Measurements from ENCODE around the gene AWAT2.

DNA sequence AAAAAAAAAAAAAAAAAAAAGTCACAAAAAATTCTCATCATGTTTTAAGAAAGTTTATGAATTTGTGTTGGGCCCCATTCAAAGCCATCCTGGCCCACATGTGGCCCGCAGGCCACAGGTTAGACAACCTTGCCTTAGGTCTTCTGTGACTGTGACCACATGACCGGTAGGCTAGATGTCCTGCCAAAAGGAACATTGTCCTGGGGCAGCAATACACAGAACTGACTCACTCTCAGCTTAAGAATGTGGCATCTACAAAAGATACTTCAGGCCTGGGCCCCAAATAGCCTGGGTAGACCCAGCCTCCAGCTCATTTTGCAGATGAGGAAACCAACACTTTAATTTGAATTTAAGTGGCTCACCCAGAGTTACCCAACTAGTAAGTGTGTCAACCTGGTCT lies 10.0 kb downstream of the AWAT2 start:
- TF ChIP-seq, protein P1, sequence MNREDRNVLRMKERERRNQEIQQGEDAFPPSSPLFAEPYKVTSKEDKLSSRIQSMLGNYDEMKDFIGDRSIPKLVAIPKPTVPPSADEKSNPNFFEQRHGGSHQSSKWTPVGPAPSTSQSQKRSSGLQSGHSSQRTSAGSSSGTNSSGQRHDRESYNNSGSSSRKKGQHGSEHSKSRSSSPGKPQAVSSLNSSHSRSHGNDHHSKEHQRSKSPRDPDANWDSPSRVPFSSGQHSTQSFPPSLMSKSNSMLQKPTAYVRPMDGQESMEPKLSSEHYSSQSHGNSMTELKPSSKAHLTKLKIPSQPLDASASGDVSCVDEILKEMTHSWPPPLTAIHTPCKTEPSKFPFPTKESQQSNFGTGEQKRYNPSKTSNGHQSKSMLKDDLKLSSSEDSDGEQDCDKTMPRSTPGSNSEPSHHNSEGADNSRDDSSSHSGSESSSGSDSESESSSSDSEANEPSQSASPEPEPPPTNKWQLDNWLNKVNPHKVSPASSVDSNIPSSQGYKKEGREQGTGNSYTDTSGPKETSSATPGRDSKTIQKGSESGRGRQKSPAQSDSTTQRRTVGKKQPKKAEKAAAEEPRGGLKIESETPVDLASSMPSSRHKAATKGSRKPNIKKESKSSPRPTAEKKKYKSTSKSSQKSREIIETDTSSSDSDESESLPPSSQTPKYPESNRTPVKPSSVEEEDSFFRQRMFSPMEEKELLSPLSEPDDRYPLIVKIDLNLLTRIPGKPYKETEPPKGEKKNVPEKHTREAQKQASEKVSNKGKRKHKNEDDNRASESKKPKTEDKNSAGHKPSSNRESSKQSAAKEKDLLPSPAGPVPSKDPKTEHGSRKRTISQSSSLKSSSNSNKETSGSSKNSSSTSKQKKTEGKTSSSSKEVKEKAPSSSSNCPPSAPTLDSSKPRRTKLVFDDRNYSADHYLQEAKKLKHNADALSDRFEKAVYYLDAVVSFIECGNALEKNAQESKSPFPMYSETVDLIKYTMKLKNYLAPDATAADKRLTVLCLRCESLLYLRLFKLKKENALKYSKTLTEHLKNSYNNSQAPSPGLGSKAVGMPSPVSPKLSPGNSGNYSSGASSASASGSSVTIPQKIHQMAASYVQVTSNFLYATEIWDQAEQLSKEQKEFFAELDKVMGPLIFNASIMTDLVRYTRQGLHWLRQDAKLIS (CRISPR knock-in tag; IDR thresholded peaks at IDR 0.05; ENCODE audit: borderline replicate concordance): no peak
- TF ChIP-seq, protein P2, sequence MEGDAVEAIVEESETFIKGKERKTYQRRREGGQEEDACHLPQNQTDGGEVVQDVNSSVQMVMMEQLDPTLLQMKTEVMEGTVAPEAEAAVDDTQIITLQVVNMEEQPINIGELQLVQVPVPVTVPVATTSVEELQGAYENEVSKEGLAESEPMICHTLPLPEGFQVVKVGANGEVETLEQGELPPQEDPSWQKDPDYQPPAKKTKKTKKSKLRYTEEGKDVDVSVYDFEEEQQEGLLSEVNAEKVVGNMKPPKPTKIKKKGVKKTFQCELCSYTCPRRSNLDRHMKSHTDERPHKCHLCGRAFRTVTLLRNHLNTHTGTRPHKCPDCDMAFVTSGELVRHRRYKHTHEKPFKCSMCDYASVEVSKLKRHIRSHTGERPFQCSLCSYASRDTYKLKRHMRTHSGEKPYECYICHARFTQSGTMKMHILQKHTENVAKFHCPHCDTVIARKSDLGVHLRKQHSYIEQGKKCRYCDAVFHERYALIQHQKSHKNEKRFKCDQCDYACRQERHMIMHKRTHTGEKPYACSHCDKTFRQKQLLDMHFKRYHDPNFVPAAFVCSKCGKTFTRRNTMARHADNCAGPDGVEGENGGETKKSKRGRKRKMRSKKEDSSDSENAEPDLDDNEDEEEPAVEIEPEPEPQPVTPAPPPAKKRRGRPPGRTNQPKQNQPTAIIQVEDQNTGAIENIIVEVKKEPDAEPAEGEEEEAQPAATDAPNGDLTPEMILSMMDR (IDR thresholded peaks at IDR 0.05): no peak
- TF ChIP-seq CBFB (CRISPR knock-in tag; IDR thresholded peaks at IDR 0.05; ENCODE audit: low read depth) (no peak), SOX15 (CRISPR knock-in tag; IDR thresholded peaks at IDR 0.05) (no peak), TCF7 (CRISPR knock-in tag; IDR thresholded peaks at IDR 0.05; ENCODE audit: low read depth) (no peak), JUN (CRISPR knock-in tag; IDR thresholded peaks at IDR 0.05) (no peak), FOXK1 (CRISPR knock-in tag; IDR thresholded peaks at IDR 0.05) (no peak), TEAD4 (CRISPR knock-in tag; IDR thresholded peaks at IDR 0.05) (no peak)
- TF ChIP-seq, protein P3, sequence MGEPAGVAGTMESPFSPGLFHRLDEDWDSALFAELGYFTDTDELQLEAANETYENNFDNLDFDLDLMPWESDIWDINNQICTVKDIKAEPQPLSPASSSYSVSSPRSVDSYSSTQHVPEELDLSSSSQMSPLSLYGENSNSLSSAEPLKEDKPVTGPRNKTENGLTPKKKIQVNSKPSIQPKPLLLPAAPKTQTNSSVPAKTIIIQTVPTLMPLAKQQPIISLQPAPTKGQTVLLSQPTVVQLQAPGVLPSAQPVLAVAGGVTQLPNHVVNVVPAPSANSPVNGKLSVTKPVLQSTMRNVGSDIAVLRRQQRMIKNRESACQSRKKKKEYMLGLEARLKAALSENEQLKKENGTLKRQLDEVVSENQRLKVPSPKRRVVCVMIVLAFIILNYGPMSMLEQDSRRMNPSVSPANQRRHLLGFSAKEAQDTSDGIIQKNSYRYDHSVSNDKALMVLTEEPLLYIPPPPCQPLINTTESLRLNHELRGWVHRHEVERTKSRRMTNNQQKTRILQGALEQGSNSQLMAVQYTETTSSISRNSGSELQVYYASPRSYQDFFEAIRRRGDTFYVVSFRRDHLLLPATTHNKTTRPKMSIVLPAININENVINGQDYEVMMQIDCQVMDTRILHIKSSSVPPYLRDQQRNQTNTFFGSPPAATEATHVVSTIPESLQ (CRISPR knock-in tag; IDR thresholded peaks at IDR 0.05): no peak
- TF ChIP-seq, protein P4, sequence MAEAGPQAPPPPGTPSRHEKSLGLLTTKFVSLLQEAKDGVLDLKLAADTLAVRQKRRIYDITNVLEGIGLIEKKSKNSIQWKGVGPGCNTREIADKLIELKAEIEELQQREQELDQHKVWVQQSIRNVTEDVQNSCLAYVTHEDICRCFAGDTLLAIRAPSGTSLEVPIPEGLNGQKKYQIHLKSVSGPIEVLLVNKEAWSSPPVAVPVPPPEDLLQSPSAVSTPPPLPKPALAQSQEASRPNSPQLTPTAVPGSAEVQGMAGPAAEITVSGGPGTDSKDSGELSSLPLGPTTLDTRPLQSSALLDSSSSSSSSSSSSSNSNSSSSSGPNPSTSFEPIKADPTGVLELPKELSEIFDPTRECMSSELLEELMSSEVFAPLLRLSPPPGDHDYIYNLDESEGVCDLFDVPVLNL (CRISPR knock-in tag; IDR thresholded peaks at IDR 0.05; ENCODE audit: borderline replicate concordance, low read depth): no peak
- TF ChIP-seq, protein P5, sequence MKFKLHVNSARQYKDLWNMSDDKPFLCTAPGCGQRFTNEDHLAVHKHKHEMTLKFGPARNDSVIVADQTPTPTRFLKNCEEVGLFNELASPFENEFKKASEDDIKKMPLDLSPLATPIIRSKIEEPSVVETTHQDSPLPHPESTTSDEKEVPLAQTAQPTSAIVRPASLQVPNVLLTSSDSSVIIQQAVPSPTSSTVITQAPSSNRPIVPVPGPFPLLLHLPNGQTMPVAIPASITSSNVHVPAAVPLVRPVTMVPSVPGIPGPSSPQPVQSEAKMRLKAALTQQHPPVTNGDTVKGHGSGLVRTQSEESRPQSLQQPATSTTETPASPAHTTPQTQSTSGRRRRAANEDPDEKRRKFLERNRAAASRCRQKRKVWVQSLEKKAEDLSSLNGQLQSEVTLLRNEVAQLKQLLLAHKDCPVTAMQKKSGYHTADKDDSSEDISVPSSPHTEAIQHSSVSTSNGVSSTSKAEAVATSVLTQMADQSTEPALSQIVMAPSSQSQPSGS (CRISPR knock-in tag; IDR thresholded peaks at IDR 0.05; ENCODE audit: borderline replicate concordance, low read depth): no peak
- TF ChIP-seq, protein P6, sequence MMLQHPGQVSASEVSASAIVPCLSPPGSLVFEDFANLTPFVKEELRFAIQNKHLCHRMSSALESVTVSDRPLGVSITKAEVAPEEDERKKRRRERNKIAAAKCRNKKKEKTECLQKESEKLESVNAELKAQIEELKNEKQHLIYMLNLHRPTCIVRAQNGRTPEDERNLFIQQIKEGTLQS (CRISPR knock-in tag; conservative IDR thresholded peaks at IDR 0.05): no peak
- TF ChIP-seq, protein P7, sequence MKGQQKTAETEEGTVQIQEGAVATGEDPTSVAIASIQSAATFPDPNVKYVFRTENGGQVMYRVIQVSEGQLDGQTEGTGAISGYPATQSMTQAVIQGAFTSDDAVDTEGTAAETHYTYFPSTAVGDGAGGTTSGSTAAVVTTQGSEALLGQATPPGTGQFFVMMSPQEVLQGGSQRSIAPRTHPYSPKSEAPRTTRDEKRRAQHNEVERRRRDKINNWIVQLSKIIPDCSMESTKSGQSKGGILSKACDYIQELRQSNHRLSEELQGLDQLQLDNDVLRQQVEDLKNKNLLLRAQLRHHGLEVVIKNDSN (CRISPR knock-in tag; IDR thresholded peaks at IDR 0.05): no peak
